Lung (tissue), 12 donors: Measurements from ENCODE around the gene GTF2IRD1. TPM values are rescaled to one million over a fixed set of nuclear protein-coding genes. Genes with fewer than 3 reads are reported as not detected.
"Not testable (repeated sequence)": the region's sequence is repeated elsewhere in the genome, so short reads cannot be mapped to it uniquely, and the experiment has no call there.

Experiments
- ATAC-seq: fragments of 200-7000 bp; cut with Tn5 transposase; one replicate; pipeline ENCODE4 v1.9.1; 2020; ENCODE audit warnings: moderate number of reproducible peaks; ENCODE audit not compliant: insufficient read depth, low FRiP score
- DNase-seq, 3 donors: peaks; one replicate each; pipeline ENCODE4 v3.0.0-alpha.2; 2013 to 2017
- H3K27ac ChIP-seq, 2 donors: one replicate each; pipeline ENCODE4 v1.5.1; 2013; ENCODE audit warnings: mild to moderate bottlenecking in 2 of 2, moderate library complexity in 2 of 2, control low read depth in 1 of 2, inconsistent platforms in 1 of 2, low read depth in 1 of 2, low read length in 1 of 2
- H3K27me3 ChIP-seq, 3 donors: one replicate each; pipeline ENCODE4 v1.5.1; 2013; ENCODE audit warnings: low read length in 2 of 3; ENCODE audit not compliant: control insufficient read depth in 3 of 3, insufficient read depth in 3 of 3
- H3K36me3 ChIP-seq, 4 donors: one replicate each; pipeline ENCODE4 v1.5.1; 2013; ENCODE audit warnings: low read length in 4 of 4, mild to moderate bottlenecking in 1 of 4, moderate library complexity in 1 of 4; ENCODE audit not compliant: control insufficient read depth in 4 of 4, insufficient read depth in 4 of 4
- H3K4me1 ChIP-seq, 5 donors: one replicate each; pipeline ENCODE4 v1.5.1; 2013; ENCODE audit warnings: low read length in 5 of 5, mild to moderate bottlenecking in 2 of 5, moderate library complexity in 1 of 5; ENCODE audit not compliant: control insufficient read depth in 5 of 5, insufficient read depth in 5 of 5
- H3K4me3 ChIP-seq: one replicate; pipeline ENCODE4 v1.5.1; 2013; ENCODE audit warnings: mild to moderate bottlenecking, control low read depth, moderate library complexity
- H3K9ac ChIP-seq, 2 donors: one replicate each; pipeline ENCODE4 v1.5.1; 2013; ENCODE audit warnings: low read length in 2 of 2, control low read depth in 1 of 2; ENCODE audit not compliant: insufficient read depth in 1 of 2
- H3K9me3 ChIP-seq, 4 donors: one replicate each; pipeline ENCODE4 v1.5.1; 2013; ENCODE audit warnings: low read length in 3 of 4, mild to moderate bottlenecking in 1 of 4, moderate library complexity in 1 of 4; ENCODE audit not compliant: control insufficient read depth in 4 of 4, insufficient read depth in 3 of 4
- CTCF ChIP-seq: IDR thresholded peaks from 2 replicates; pipeline ENCODE4 v1.5.1; 2012; ENCODE audit warnings: mild to moderate bottlenecking; ENCODE audit errors: control extremely low read depth, extremely low read depth
- WGBS, 2 donors: extraction: QIAGEN DNeasy Blood & Tissue Kit; methylation state at CpG; one replicate each; pipeline ENCODE4 v1.1.7; 2013; 5-methylcytosine and 5-hydroxymethylcytosine counted together
- polyA plus RNA-seq, 2 donors: library from polyadenylated mRNA; stranded (reverse); fragments of 200-250 nt; gene quantifications; one replicate each; pipeline ENCODE4 v1.2.1, GENCODE V29; 2013
- total RNA-seq, 2 donors: library from RNA; depleted of rRNA in 1 of 2; stranded (reverse); fragments of >200 nt in 1 of 2; gene quantifications; one replicate each; pipeline ENCODE4 v1.2.1, GENCODE V29; 2014 to 2021
- donor health status: control.
- donor health status: control.
- donor health status: Bipolar disorder and iron deficiency.
- donor health status: healthy.
- donor health status: DM: yes; HTN: yes; CAD: no.

The GTF2IRD1 gene
- total and polyA plus RNA-seq, 4 donors, result 9.3 to 24.1 (median 17.2) TPM

GRCh38 chr7:74505471-74506324 is 52.0 kb downstream of the GTF2IRD1 start:
- H3K4me1 ChIP-seq, result peaks cover 0 to 27% (median 7%) of the 10 kb centered on the region in 5 donors
- ATAC-seq, result no peak
- no peak overlapping the region for H3K9ac ChIP-seq
- no peaks in the 10 kb centered on the region for H3K27me3 ChIP-seq
- H3K9me3 ChIP-seq, result no peaks in the 10 kb centered on the region
- WGBS, 2 donors, result 79 to 81% methylated on average over 20 of the region's 20 CpGs
- no peak overlapping the region for H3K27ac ChIP-seq
- TF ChIP-seq CTCF, result no peak
- peak; percentile 88 to 95 (median 95) for DNase-seq
- H3K4me3 ChIP-seq, result no peak overlapping the region
- peaks cover 0 to 5% (median 0%) of the 10 kb centered on the region in 4 donors for H3K36me3 ChIP-seq

GRCh38 chr7:74506325-74506724 is 52.6 kb downstream of the GTF2IRD1 start:
- no peaks in the 10 kb centered on the region for H3K27me3 ChIP-seq
- H3K36me3 ChIP-seq, result peaks cover 0 to 8% (median 0%) of the 10 kb centered on the region in 4 donors
- H3K27ac ChIP-seq, result no peak overlapping the region
- no peaks in the 10 kb centered on the region for H3K9me3 ChIP-seq
- H3K4me3 ChIP-seq, result no peak overlapping the region
- no peak overlapping the region for H3K9ac ChIP-seq
- DNase-seq (no peak), ATAC-seq (no peak)
- peaks cover 0 to 31% (median 11%) of the 10 kb centered on the region in 5 donors for H3K4me1 ChIP-seq
- 90 to 95% methylated on average over 3 of the region's 3 CpGs for WGBS, 2 donors
- no peak for TF ChIP-seq CTCF

GRCh38 chr7:74507538-74508319 is 54.0 kb downstream of the GTF2IRD1 start:
- Histone ChIP-seq H3K9ac (no peak overlapping the region), H3K4me1 (peaks cover 0 to 36% (median 14%) of the 10 kb centered on the region in 5 donors), H3K9me3 (no peaks in the 10 kb centered on the region), H3K27ac (no peak overlapping the region), H3K36me3 (peaks cover 0 to 13% (median 2%) of the 10 kb centered on the region in 4 donors), H3K4me3 (no peak overlapping the region), H3K27me3 (no peaks in the 10 kb centered on the region)
- 92 to 94% methylated on average over 21 of the region's 21 CpGs for WGBS, 2 donors
- DNase-seq (no peak), ATAC-seq (no peak)
- TF ChIP-seq CTCF, result no peak

- H3K36me3 ChIP-seq, result peaks cover 0 to 26% (median 8%) of the 10 kb centered on the region in 4 donors
- H3K27me3 ChIP-seq, ATAC-seq, H3K4me3 ChIP-seq, H3K9me3 ChIP-seq, DNase-seq, H3K9ac ChIP-seq, H3K27ac ChIP-seq: not testable (repeated sequence)
- peaks cover 0 to 34% (median 14%) of the 10 kb centered on the region in 5 donors for H3K4me1 ChIP-seq
- WGBS, 2 donors, result 88 to 97% methylated on average over 10 of the region's 10 CpGs
Measured at GRCh38 chr7:74509453-74509852, 55.7 kb downstream of the GTF2IRD1 start.
